AG08396 (cell line): ENCODE data around the gene NUP214.
"Not testable (repeated sequence)": the region's sequence is repeated elsewhere in the genome, so short reads cannot be mapped to it uniquely, and the experiment has no call there.

Experiments
- DNase-seq: peaks from one replicate; pipeline ENCODE4 v3.0.0; 2012; ENCODE audit warnings: low spot score, mixed read lengths

The NUP214 gene

GRCh38 chr9:131234799-131235479 lies 109.6 kb downstream of the NUP214 start:
- no peak for DNase-seq

GRCh38 chr9:131235480-131235851 lies 110.1 kb downstream of the NUP214 start:
- DNase-seq: no peak

- no peak for DNase-seq
Observed at GRCh38 chr9:131236161-131236560, 110.8 kb downstream of the NUP214 start.

GRCh38 chr9:131236761-131237160 lies 111.4 kb downstream of the NUP214 start:
- no peak for DNase-seq

- DNase-seq: no peak
Observed at GRCh38 chr9:131237291-131237690, 111.9 kb downstream of the NUP214 start.

GRCh38 chr9:131237931-131238401 lies 112.6 kb downstream of the NUP214 start:
- DNase-seq: peak; percentile 86

- DNase-seq: no peak
Observed at GRCh38 chr9:131238402-131239021, 113.1 kb downstream of the NUP214 start.

GRCh38 chr9:131239161-131239975 lies 114.0 kb downstream of the NUP214 start:
- DNase-seq: no peak

- DNase-seq: no peak
Observed at GRCh38 chr9:131240047-131240921, 114.9 kb downstream of the NUP214 start.

- DNase-seq: not testable (repeated sequence)
Observed at GRCh38 chr9:131244331-131244730, 118.9 kb downstream of the NUP214 start.

- no peak for DNase-seq
Observed at GRCh38 chr9:131246618-131247017, 121.2 kb downstream of the NUP214 start.

- DNase-seq: no peak
Observed at GRCh38 chr9:131252120-131252519, 126.7 kb downstream of the NUP214 start.

GRCh38 chr9:131253891-131254491 lies 128.6 kb downstream of the NUP214 start:
- DNase-seq: peak; percentile 14

- DNase-seq: no peak
Observed at GRCh38 chr9:131254626-131255025, 129.2 kb downstream of the NUP214 start.

- DNase-seq: peak; percentile 8
Observed at GRCh38 chr9:131255676-131256197, 130.4 kb downstream of the NUP214 start.

- no peak for DNase-seq
Observed at GRCh38 chr9:131257266-131258025, 132.1 kb downstream of the NUP214 start.

- DNase-seq: no peak
Observed at GRCh38 chr9:131258186-131258585, 132.8 kb downstream of the NUP214 start.

GRCh38 chr9:131258698-131259431 lies 133.5 kb downstream of the NUP214 start:
- DNase-seq: no peak

GRCh38 chr9:131259432-131259898 lies 134.1 kb downstream of the NUP214 start:
- no peak for DNase-seq
